Measurements from ENCODE around the gene SDCBP2. TPM values are rescaled to one million over a fixed set of nuclear protein-coding genes. Genes with fewer than 3 reads are reported as not detected.

The SDCBP2 gene
- total RNA-seq, 1 donor from 2014 or later: 1.6 TPM

DNA sequence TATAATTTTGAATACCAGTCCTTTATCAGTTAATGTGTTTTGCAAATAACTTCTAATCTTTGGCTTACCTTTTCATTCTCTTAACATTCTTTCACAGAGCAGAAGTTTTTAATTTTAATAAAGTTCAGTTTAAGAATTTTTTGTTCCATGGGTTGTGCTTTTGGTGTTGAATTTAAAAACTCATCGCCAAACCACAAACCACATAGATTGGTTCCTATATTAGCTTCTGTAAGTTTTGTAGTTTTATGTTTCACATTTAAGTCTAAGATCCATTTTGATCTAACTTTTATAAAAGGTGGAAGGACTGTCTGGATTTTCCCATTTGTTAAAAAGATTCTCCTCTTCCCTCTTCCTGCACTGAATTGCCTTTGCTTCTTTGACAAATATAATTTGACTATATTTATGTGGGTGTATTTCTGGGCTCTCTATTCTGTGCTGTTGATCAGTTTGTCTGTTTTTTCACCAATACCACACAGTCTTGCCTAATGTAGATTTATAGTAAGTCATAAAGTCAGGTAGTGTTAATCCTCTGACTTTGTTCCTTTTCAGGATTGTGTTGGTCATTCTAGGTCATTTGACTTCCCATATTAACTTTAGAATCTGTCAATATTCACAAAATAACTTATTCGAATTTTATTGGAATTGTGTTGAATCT lies 17.5 kb upstream of the SDCBP2 start:
- Histone ChIP-seq H3K27me3 (no peaks in the 10 kb centered on the region), H3K36me3 (peaks cover 10% of the 10 kb centered on the region), H3K4me3 (no peak overlapping the region), H3K4me2 (no peak overlapping the region), H3F3A (ENCODE audit: low read depth) (no peaks in the 10 kb centered on the region), H2AFZ (replicated peaks) (no peak overlapping the region), H3K79me2 (ENCODE audit: low read depth) (no peaks in the 10 kb centered on the region), H3K9me3 (ENCODE audit: low read depth) (no peaks in the 10 kb centered on the region), H3K9ac (no peak overlapping the region), H3K27ac (no peak overlapping the region), H4K20me1 (ENCODE audit: low read depth) (no peaks in the 10 kb centered on the region), H3K4me1 (no peaks in the 10 kb centered on the region)
- H3K4me1 Mint-ChIP-seq: no peaks in the 10 kb centered on the region
- TF ChIP-seq EZH2 (IDR thresholded peaks at IDR 0.05) (no peak), EZH2phosphoT487 (IDR thresholded peaks at IDR 0.05) (no peak)
- TF ChIP-seq, protein P1, sequence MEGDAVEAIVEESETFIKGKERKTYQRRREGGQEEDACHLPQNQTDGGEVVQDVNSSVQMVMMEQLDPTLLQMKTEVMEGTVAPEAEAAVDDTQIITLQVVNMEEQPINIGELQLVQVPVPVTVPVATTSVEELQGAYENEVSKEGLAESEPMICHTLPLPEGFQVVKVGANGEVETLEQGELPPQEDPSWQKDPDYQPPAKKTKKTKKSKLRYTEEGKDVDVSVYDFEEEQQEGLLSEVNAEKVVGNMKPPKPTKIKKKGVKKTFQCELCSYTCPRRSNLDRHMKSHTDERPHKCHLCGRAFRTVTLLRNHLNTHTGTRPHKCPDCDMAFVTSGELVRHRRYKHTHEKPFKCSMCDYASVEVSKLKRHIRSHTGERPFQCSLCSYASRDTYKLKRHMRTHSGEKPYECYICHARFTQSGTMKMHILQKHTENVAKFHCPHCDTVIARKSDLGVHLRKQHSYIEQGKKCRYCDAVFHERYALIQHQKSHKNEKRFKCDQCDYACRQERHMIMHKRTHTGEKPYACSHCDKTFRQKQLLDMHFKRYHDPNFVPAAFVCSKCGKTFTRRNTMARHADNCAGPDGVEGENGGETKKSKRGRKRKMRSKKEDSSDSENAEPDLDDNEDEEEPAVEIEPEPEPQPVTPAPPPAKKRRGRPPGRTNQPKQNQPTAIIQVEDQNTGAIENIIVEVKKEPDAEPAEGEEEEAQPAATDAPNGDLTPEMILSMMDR (IDR thresholded peaks at IDR 0.05): no peak
- H3K4me3 Mint-ChIP-seq: no peak overlapping the region
- no peak overlapping the region for H3K27ac Mint-ChIP-seq
- no peak for DNase-seq (ENCODE audit: low spot score)
- no peaks in the 10 kb centered on the region for H3K27me3 Mint-ChIP-seq (ENCODE audit: insufficient read depth, low read depth)
- H3K36me3 Mint-ChIP-seq: peaks cover 39% of the 10 kb centered on the region
- peaks cover 37% of the 10 kb centered on the region for H3K9me3 Mint-ChIP-seq

DNA sequence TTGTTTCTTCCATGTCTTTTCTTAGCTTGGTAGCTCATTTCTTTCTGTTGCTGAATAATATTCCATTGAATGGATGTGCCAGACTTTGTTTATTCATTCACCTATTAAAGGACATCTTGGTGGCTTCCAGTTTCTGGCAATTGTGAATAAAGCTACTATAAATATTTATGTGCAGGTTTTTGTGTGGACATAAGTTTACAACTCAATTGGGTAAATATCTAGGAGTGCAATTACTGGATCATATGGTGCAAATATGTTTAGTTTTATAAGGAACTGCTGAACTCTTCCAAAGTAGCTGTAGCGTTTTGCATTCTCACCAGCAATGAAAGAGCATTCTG lies 16.8 kb upstream of the SDCBP2 start:
- peaks cover 32% of the 10 kb centered on the region for H3K36me3 Mint-ChIP-seq
- TF ChIP-seq EZH2phosphoT487 (IDR thresholded peaks at IDR 0.05): no peak
- no peak for TF ChIP-seq EZH2 (IDR thresholded peaks at IDR 0.05)
- TF ChIP-seq, protein P1 (IDR thresholded peaks at IDR 0.05): no peak
- no peaks in the 10 kb centered on the region for H3K79me2 ChIP-seq (ENCODE audit: low read depth)
- DNase-seq (ENCODE audit: low spot score): no peak
- no peak overlapping the region for H3K27ac ChIP-seq
- H3K27me3 ChIP-seq: no peaks in the 10 kb centered on the region
- no peak overlapping the region for H3K9ac ChIP-seq
- H3K27ac Mint-ChIP-seq: no peak overlapping the region
- H3K9me3 Mint-ChIP-seq: peaks cover 32% of the 10 kb centered on the region
- H3F3A ChIP-seq (ENCODE audit: low read depth): no peaks in the 10 kb centered on the region
- no peaks in the 10 kb centered on the region for H4K20me1 ChIP-seq (ENCODE audit: low read depth)
- H3K4me1 ChIP-seq: no peaks in the 10 kb centered on the region
- H3K4me3 Mint-ChIP-seq: no peak overlapping the region
- no peak overlapping the region for H3K4me3 ChIP-seq
- no peak overlapping the region for H2AFZ ChIP-seq (replicated peaks)
- no peak overlapping the region for H3K4me2 ChIP-seq
- H3K9me3 ChIP-seq (ENCODE audit: low read depth): no peaks in the 10 kb centered on the region
- no peaks in the 10 kb centered on the region for H3K27me3 Mint-ChIP-seq (ENCODE audit: insufficient read depth, low read depth)
- H3K36me3 ChIP-seq: peaks cover 5% of the 10 kb centered on the region
- H3K4me1 Mint-ChIP-seq: no peaks in the 10 kb centered on the region

DNA sequence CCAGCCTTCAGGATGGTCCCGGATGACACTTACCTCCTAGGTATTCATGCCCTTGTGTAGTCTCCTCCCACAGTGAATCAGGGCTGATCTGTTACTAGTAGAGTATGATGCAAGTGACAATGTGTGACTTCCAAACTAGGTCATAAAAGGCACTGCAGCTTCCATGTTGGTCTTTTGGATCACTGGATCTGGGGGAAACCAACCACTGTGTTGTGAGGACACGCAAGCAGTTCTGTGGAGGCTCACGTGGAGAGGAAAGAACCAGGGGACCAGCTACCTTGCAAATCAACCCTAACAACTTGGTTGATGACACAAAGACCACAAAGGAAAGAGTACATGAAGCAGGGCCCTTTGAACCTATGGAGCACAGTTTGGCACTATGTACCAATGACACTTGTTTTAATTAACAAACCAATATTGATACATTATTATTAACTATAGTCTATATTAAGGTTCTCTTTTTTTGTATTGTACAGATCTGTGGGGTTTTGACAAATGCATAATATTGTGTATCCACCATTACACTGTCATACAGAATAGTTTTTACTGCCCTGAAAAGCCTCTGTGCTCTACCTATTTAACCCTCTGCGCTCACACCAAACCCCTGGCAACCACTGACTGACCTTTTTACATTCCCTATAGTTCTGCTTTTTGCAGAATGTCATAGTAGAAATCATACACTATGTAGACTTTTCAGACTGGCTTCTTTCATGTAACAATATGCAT lies 16.3 kb upstream of the SDCBP2 start:
- no peak for DNase-seq (ENCODE audit: low spot score)
- TF ChIP-seq, protein P1 (IDR thresholded peaks at IDR 0.05): no peak
- TF ChIP-seq EZH2phosphoT487 (IDR thresholded peaks at IDR 0.05): no peak
- no peak for TF ChIP-seq EZH2 (IDR thresholded peaks at IDR 0.05)
- H3K4me3 ChIP-seq: no peak overlapping the region
- H3K27me3 ChIP-seq: no peaks in the 10 kb centered on the region
- H4K20me1 ChIP-seq (ENCODE audit: low read depth): no peaks in the 10 kb centered on the region
- no peak overlapping the region for H3K27ac ChIP-seq
- H3K27ac Mint-ChIP-seq: no peak overlapping the region
- peaks cover 27% of the 10 kb centered on the region for H3K36me3 Mint-ChIP-seq
- H3K9ac ChIP-seq: no peak overlapping the region
- H3K79me2 ChIP-seq (ENCODE audit: low read depth): no peaks in the 10 kb centered on the region
- no peak overlapping the region for H3K4me3 Mint-ChIP-seq
- no peak overlapping the region for H3K4me2 ChIP-seq
- no peaks in the 10 kb centered on the region for H3F3A ChIP-seq (ENCODE audit: low read depth)
- no peak overlapping the region for H2AFZ ChIP-seq (replicated peaks)
- H3K4me1 Mint-ChIP-seq: no peaks in the 10 kb centered on the region
- no peaks in the 10 kb centered on the region for H3K9me3 ChIP-seq (ENCODE audit: low read depth)
- H3K36me3 ChIP-seq: no peaks in the 10 kb centered on the region
- H3K4me1 ChIP-seq: no peaks in the 10 kb centered on the region
- peaks cover 29% of the 10 kb centered on the region for H3K9me3 Mint-ChIP-seq
- no peaks in the 10 kb centered on the region for H3K27me3 Mint-ChIP-seq (ENCODE audit: insufficient read depth, low read depth)

All from neural progenitor cell (in vitro differentiated cells).